DOHH2 (cell line): ENCODE results near the gene MMP15.

ENCODE experiments used
- EZH2phosphoT487 ChIP-seq: fragments of 200-600 bp; sonication (generic); IDR thresholded peaks from 2 replicates; pipeline ENCODE4 v1.6.1; 2017; ENCODE audit warnings: borderline replicate concordance, mild to moderate bottlenecking, antibody characterized with exemption, low read length, moderate library complexity, mixed read lengths
- TF ChIP-seq, protein P1 (sequence below): fragments of 200-600 bp; sonication (generic); IDR thresholded peaks from one replicate; pipeline ENCODE4 v1.5.1; 2014; ENCODE audit warnings: antibody characterized with exemption, mild to moderate bottlenecking, low read depth, low read length; ENCODE audit not compliant: poor library complexity, severe bottlenecking

DNA sequence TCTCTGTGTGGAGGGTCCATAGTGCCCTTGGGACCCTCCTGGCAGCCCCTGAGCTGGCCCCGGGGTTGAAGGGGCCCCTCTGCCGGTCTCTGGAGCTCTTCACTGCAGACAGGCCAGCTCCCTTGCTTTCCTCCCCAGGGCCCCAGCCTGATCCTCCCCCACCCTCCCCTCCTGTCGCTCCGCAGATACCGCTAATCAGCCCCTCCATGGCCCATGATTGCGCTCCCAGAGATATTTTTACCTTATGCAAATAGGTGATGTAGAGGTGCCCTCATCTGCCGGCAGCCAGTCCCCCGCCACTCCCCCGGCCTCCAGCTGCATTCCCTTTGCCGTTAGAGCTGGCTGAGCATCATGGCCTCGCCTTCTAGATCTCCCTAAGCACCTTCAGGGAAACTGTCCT lies 9.2 kb downstream of the MMP15 start:
- TF ChIP-seq, protein P1, sequence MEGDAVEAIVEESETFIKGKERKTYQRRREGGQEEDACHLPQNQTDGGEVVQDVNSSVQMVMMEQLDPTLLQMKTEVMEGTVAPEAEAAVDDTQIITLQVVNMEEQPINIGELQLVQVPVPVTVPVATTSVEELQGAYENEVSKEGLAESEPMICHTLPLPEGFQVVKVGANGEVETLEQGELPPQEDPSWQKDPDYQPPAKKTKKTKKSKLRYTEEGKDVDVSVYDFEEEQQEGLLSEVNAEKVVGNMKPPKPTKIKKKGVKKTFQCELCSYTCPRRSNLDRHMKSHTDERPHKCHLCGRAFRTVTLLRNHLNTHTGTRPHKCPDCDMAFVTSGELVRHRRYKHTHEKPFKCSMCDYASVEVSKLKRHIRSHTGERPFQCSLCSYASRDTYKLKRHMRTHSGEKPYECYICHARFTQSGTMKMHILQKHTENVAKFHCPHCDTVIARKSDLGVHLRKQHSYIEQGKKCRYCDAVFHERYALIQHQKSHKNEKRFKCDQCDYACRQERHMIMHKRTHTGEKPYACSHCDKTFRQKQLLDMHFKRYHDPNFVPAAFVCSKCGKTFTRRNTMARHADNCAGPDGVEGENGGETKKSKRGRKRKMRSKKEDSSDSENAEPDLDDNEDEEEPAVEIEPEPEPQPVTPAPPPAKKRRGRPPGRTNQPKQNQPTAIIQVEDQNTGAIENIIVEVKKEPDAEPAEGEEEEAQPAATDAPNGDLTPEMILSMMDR, result no peak
- TF ChIP-seq EZH2phosphoT487, result no peak
